Measurements from ENCODE around the gene TARBP1. TPM values are rescaled to one million over a fixed set of nuclear protein-coding genes. Genes with fewer than 3 reads are reported as not detected.
"Not testable (repeated sequence)": the region's sequence is repeated elsewhere in the genome, so short reads cannot be mapped to it uniquely, and the experiment has no call there.

The TARBP1 gene
- total and polyA plus RNA-seq, 2 of the 8 experiments (the other 6 are each of a cell fraction or from before 2014, with no cell fraction given): 21.9 to 32.3 TPM

DNA sequence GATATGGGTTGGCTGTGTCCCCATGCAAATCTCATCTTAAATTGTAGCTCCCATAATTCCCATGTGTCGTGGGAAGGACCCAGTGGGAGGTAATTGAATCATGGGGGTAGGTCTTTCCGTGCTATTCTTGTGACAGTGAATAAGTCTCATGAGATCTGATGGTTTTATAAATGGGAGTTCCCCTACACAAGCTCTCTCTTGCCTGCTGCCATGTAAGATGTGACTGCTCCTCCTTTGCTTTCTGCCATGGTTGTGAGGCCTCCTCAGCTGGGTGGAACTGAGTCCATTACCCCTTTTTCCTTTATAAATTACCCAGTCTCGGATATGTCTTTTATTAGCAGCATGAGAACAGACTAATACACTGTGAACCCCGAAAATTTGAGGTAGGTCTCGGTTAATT is 25.3 kb upstream of the TARBP1 start:
- not testable (repeated sequence) for H2BK15ac ChIP-seq (ENCODE audit: low read length); H3K9me3 ChIP-seq (ENCODE audit: insufficient read depth in 2 of 2, low read depth in 1 of 2, low read length in 1 of 2); H2BK12ac ChIP-seq (ENCODE audit: low read depth, low read length); H3K36me3 ChIP-seq (ENCODE audit: control insufficient read depth in 2 of 4, insufficient read depth in 4 of 4, low read length in 3 of 4); H3K23me2 ChIP-seq (ENCODE audit: low read depth, low read length); H2BK120ac ChIP-seq (replicated peaks; ENCODE audit: low read depth, low read length); H4K8ac ChIP-seq (ENCODE audit: extremely low read depth, insufficient read depth, low read length); H3K79me2 ChIP-seq (ENCODE audit: control insufficient read depth in 1 of 2, insufficient read depth in 2 of 2, low read length in 2 of 2); DNase-seq (ENCODE audit: low read depth in 1 of 2, low spot score in 2 of 2); H2AK5ac ChIP-seq (ENCODE audit: low read depth, low read length); H3K23ac ChIP-seq (ENCODE audit: insufficient read length); H4K5ac ChIP-seq (ENCODE audit: insufficient read length, low read depth, low read length); H3K4ac ChIP-seq (replicated peaks; ENCODE audit: insufficient read length, low read depth, low read length); H3K27ac ChIP-seq (ENCODE audit: low read depth, low read length); H3K27me3 ChIP-seq (replicated peaks in 1 of 4; ENCODE audit: control insufficient read depth in 3 of 4, extremely low read depth in 1 of 4, insufficient read depth in 3 of 4, low read length in 3 of 4); H3K4me2 ChIP-seq (ENCODE audit: insufficient read depth in 1 of 2, low read depth in 2 of 2, low read length in 2 of 2); H2BK5ac ChIP-seq (ENCODE audit: low read depth, low read length); H2BK20ac ChIP-seq (ENCODE audit: low read length); H3K18ac ChIP-seq (ENCODE audit: extremely low read depth, low read length); H2AFZ ChIP-seq (ENCODE audit: low read length); H3K4me3 ChIP-seq (ENCODE audit: extremely low read depth in 1 of 4, insufficient read depth in 2 of 4, low read depth in 3 of 4, low read length in 4 of 4); H3K9ac ChIP-seq (replicated peaks in 1 of 4; ENCODE audit: extremely low read depth in 1 of 4, low read depth in 3 of 4, low read length in 3 of 4); H3K14ac ChIP-seq (ENCODE audit: insufficient read length); H3K56ac ChIP-seq (replicated peaks; ENCODE audit: insufficient read length, low read depth, low read length); H3K4me1 ChIP-seq (replicated peaks in 1 of 4; ENCODE audit: control insufficient read depth in 3 of 4, insufficient read depth in 4 of 4, low read length in 3 of 4); H4K91ac ChIP-seq (replicated peaks; ENCODE audit: insufficient read length, low read length); H4K20me1 ChIP-seq (replicated peaks in 1 of 2; ENCODE audit: control insufficient read depth in 1 of 2, insufficient read depth in 2 of 2, low read length in 2 of 2); FAIRE-seq; H3K79me1 ChIP-seq (ENCODE audit: low read depth, low read length)
- POLR2A ChIA-PET (ENCODE audit: partially characterized antibody): interaction anchor here (1.1 to 2.0 kb wide), 2 partner anchors 18 to 107 kb away, joined by 3 to 5 read pairs; no protein-coding TSS in a partner anchor
- CTCF ChIA-PET (ENCODE audit: partially characterized antibody): interaction anchor here (0.7 to 1.6 kb wide), 5 partner anchors 15 to 589 kb away, joined by 3 to 5 read pairs (median 3); no protein-coding TSS in a partner anchor
- 76% methylated on average over 5 of the region's 5 CpGs; no CpG with 5 or more reads in 1 of the 2 experiments for WGBS, 2 experiments (ENCODE audit: extremely low coverage in 1 of 2, insufficient coverage in 1 of 2, insufficient read length in 1 of 2, insufficient replicate concordance in 2 of 2, low coverage in 1 of 2, low lambda C conversion rate in 2 of 2, missing lambda C conversion rate in 1 of 2)
